ENCODE data around the gene ALG8.

ALG8 gene

GRCh38 chr11:78158987-78159652 is 19.7 kb upstream of the ALG8 start:
- DNase-seq = no peak

DNA sequence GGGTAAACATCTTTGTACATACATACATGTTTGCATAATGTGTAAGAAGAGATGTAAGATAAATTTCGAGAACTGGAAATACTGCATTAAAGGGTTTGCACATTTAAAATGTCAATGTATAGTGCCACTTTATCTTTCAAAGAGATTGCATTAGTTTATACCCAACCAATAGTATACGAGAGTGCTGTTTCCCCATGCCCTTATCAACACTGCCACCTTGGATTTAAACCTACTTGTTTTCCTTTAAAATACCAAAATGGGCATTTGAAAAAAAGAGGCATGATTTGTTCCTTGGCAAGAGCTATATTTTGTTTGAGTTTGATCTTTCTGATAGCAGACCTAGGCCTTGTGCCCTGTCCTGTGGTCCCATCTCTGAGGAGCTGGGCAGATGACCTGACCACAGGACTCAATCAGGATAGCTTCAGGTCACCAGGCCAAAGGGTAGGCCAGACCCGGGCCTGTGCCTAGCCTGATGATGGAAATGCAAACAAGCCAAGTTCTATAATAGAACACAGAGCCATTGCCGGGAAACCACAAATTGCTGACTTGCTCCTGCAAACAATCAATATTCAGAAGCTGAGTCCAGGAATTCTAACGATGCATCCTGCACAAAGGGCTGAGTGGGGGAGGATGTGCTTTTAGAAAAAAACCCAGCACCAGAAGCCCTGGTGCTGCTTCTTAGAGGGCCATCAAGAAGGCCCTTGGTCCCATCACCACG is 16.9 kb upstream of the ALG8 start:
- DNase-seq = no peak

- DNase-seq = no peak
Observed at GRCh38 chr11:78151804-78152203, 12.4 kb upstream of the ALG8 start.

DNA sequence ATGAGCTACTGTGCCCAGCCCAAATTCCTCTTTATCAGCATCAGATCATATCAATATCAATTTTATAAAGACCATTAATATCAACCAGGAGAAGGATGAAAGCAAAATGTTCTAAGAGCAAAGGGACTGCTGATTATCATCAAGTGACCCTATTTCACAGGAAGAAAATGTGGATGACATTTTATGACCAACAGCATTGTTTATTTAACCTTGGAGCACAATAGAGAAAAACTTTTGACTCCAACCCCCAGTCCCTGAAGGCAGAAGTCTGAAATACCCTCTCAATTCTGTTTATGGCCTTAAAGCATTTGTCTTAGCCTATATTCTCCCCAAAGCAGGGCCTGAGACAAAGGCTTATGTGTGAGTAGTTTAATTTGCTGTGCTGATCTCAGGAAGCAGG is 11.3 kb upstream of the ALG8 start:
- DNase-seq = no peak

GRCh38 chr11:78150346-78150745 is 10.9 kb upstream of the ALG8 start:
- no peak for DNase-seq

DNA sequence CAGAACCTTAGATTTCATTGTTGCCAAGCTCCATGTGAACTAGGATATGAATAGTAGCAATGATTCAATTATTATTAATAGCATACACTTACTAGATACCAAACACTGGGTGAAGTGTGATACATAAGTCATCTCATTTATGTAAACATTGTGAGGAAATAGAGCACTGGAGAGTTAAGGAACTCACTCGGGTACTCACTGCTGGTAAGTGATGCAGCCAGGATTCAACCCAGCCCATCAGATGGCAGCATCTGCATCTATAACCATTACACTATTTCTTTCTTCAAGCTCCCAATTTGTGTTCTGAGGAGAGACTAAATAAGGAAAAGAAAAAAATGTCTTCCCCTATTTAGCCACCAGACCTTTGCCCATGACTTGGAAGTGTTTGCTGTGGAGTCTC is 10.2 kb upstream of the ALG8 start:
- DNase-seq = no peak

- peak; percentile 65 for DNase-seq
Observed at GRCh38 chr11:78147807-78148206, 8.4 kb upstream of the ALG8 start.

- no peak for DNase-seq
Observed at GRCh38 chr11:78145511-78146025, 6.1 kb upstream of the ALG8 start.

DNA sequence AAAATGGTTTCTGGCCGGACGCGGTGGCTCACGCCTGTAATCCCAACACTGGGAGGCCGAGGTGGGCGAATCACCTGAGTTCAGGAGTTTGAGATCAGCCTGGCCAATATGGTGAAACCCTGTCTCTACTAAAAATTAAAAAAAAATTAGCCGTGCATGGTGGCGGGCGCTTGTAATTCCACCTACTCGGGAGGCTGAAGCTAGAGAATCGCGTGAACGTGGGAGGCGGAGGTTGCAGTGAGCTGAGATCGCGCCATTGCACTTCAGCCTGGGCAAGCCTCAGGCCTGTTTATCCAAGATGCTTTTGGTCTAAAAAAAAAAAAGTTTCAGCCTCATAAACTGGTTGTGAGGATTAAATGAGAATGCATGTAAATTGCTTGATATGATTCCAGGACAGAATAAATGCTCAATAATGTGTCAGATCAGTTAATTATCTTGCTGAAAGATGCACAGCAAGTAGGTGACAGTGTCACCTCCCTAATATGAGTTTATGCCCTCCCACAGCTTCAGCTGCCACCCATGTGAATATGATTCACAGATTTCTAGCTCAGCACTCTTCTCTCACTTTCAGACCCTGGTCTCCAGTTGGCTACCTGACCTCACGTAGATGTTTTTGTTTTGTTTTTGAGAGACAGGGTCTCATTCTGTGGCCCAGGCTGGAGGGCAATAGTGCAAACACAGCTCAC is 1.1 kb upstream of the ALG8 start:
- no peak for DNase-seq

DNA sequence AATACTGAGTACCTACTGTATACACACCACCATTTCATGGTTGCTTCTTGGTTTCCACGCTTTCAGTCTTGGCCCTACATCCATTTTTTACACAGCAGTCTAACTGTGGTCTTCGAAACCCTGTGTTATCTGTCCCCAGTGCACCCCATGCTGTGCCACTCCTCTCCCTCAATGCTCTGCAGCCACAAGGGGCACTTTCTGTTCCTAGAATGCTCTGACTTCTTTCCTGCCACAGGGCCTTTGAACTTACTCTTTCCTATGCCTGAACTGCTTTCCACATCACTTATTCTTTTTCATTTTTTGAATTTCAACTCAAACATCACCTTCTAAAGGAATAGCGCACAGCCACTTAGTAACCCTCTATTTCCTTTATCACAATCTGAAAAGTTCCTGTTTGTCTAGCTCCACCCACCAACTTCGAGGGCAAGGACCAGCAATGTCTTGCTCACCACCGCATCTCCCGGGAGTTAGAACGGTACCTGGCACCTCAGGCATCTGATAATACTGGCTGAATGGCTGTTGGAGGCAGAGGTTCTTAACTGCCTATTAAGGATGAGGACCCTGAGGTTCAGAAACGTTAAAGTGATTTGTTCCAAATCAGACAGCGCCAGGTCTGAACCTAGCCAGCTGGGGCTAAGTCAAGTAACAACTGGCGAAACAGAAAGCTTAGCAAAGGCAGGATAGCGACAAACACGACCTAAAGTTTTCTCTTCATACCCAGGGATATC is 568 bp downstream of the ALG8 start:
- DNase-seq = peak; percentile 68

DNA sequence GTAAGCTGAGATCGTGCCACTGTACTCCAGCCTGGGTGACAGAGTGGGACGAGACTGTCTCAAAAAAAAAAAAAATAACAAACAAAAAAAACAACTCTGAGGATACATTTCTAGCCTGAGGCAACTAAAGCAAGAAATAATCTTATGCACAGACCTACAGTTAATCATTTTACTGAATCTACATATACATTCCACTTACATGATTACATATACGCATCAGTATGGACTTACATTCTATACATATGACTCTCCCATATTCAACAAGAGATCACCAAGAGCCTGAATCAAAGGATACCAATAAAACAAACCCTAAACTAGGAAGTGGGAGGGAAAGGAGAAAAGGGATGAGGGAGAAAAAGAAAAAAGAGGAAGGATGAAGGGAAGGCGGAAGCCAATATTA is 1.1 kb downstream of the ALG8 start:
- no peak for DNase-seq

DNA sequence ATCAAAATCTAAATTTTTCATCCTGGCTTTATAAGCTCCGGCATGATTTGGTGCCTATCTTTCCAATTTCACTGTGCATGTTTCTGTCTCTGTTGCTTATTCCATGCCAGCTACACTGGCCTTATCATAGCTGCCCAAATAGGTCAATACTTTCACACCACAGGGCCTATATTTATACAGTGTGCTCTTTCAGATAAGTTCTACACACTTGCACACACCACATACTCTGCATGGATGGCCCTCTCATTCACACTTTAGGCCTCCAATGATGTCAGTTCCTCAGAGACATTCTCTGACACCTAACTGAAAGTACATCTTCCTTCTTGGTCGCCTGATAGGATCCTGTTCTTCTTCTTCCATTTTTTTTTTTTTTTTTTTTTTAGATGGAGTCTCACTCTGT is 7.0 kb downstream of the ALG8 start:
- no peak for DNase-seq

- DNase-seq = no peak
Observed at GRCh38 chr11:78131956-78132355, 7.5 kb downstream of the ALG8 start.

DNA sequence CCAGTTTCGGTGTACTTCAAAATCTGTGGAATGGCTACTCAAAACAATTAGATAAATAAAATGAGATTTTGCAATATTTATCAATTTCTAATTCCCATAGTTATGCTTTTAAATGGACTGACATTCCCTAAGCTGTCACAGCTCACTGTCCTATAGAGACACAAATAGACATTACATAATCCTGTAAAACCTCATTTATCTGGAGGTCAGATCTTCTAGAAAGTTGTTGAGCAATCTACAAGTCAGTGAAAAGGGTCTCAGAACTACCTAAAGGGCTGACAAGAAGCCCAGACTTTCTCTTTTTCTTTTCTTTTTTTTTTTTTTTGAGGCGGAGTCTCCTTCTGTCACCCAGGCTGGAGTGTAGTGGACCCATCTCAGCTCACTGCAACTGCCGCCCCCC is 12.0 kb downstream of the ALG8 start:
- DNase-seq = no peak

DNA sequence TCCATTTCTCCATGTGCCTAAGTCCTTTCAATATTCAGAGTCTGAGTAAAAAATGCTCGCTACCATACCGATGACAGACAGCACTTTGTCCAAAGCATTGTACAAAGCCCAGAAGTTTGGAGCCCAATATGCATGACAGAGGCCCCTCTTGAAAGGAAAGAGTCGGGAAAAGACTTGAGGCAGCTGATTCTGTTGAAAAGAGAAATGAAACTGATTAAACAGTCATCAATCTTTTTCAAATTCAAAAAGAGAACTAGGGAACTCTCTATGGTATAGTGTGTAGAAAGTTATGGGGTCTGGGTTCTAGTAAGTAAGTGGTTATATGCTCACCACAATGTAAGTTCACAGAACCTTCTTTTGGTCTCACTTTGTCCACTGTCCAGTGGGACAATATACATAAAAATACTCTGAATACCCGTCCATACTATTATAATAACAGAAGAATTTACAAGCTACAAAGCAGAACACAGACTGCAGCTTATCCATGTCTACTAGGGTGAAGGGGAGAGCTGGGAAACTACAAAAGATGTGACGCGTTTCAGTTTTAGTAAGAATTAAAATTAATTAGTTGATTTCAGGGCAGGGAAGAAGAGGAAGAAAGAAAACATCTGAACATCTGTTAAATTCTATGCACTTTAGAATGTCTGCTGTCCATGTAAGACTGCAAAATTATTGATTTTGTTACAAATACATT is 26.7 kb downstream of the ALG8 start:
- DNase-seq = no peak

DNA sequence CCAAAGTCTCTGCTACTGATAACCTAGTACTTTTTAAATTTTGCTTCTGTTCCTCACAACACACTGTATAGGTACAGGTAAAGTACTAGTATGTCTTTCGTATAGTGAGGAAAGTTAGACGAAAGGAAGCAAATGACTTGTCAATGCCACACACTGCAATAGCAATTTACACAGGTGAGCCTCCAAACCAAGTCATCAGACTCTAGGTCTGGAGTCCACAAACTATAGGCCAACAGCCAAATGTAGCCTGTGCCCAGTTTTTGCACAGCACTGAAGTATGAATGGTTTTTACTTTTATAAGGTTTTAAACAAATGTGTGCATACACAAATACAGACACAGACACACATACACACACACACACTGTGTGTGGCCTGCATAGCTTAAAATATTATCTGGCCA is 28.1 kb downstream of the ALG8 start:
- no peak for DNase-seq

DNA sequence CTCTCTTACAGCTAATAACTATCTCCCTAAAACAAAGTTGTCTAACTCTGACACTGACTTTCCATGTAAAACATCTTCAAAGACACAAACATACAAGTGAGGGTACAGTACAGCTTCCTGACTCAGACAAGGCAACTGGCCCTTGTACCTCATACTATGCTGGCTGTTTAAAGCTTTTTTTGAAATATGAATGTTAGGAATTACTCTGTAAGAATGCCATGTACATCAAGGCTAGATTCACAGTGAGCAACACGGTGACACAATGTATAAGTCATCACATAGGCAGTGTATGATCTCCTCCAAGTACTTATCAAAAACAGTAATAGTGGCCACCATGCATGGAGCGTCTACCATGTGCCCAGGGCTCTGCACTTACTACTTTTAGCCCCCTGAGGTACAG is 28.6 kb downstream of the ALG8 start:
- DNase-seq = no peak

GRCh38 chr11:78110351-78110750 is 29.1 kb downstream of the ALG8 start:
- DNase-seq = no peak

DNA sequence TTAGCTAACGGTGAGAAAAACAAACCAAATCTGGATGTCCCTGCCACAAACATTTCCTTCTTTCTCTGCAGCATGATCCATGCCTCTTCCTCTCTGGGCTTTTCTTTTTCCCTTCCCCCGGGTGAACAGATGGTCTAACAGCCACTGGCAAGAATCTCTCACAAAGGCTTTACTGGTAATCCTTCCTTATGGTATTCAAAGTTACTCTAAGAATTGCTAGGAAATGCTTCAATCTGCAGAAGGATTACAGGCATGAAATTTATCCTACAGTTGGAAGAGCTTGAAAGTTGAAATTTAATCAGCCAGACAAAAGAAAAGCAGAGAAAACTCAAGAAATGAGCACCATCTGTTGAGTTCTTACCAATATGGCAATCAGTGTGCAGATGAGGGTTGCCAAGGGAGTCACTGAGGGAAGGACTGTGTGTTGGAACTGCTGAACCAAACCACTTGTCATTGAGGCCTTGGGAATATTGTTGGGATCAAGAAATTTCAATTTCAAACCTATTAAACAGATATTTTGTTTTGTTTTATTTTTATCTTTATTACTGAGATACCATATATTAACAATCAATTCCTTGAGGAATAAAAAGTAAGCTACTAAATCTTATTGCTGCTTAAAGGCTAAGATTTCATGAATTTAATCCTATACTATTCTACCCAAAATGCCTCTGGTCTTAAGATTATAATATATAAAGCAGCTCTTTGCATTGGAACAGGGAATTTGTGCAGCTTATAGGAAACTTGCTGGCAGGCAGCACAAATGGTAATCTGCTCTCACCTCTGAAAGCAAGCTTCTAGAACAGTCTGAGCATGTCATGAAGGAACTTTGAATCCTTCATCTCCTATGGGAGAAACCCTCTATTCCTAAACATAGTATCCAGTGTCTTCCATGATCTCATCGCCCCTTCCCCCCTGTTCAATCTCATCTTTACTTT is 30.1 kb downstream of the ALG8 start:
- DNase-seq = no peak

DNA sequence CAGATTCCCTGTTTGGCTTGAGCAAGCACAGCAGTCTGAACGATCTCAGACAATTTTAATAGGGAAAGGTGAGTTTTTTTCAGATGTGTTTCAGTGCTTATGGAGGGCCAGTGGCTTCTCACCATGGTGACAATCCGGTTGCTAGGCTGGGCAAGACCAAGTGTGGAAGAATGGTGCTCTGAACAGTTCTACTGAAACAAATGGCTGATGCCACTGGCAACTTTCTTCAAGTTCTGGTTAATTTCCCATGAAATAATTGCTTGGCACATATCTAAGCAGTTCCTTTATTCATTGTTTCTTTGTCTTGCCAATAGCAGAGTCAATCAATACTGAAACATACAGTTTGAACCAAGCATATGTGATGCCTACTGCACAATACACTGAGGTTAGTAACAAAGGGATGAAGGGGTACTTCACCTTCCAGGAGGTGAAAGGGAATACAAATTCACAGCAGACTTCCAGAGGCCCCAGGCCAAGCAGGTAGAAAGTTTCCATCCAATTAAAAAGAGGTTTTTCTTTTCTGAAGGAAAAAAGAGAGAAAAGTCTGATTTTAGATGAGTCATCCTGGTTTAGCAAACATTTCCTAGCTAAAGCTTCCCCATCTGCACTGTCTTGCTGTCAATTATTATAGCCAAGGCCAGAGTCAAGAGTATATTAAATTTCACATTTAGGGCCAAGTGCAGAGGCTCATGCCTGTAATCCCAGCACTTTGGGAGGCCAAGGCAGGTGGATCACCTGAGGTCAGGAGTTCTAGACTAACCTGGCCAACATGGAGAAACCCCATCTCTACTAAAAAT is 38.6 kb downstream of the ALG8 start:
- DNase-seq = no peak

GRCh38 chr11:78100261-78100660 is 39.2 kb downstream of the ALG8 start:
- no peak for DNase-seq

All from NCI-H510A treated with DMSO at 0.1 percent for 48 hours (cell line).